Measurements from ENCODE around the gene TOM1L1. TPM values are rescaled to one million over a fixed set of nuclear protein-coding genes. Genes with fewer than 3 reads are reported as not detected.

Gene TOM1L1
- total RNA-seq, 1 experiment from 2014 or later, result 58.5 TPM

GRCh38 chr17:54944796-54945195 lies 44.1 kb downstream of the TOM1L1 start (continued):
- TF ChIP-seq E2F4 (CRISPR knock-in tag; IDR thresholded peaks at IDR 0.05; ENCODE audit: borderline replicate concordance, low read depth) (no peak), KAT7 (CRISPR knock-in tag; IDR thresholded peaks at IDR 0.05; ENCODE audit: borderline replicate concordance) (no peak), ZNF232 (CRISPR knock-in tag; IDR thresholded peaks at IDR 0.05) (no peak), ARID4B (CRISPR knock-in tag; IDR thresholded peaks at IDR 0.05; ENCODE audit: borderline replicate concordance) (no peak), ELF4 (CRISPR knock-in tag; IDR thresholded peaks at IDR 0.05; ENCODE audit: low read depth) (no peak), MAX (CRISPR knock-in tag; IDR thresholded peaks at IDR 0.05) (no peak), ATF1 (CRISPR knock-in tag; IDR thresholded peaks at IDR 0.05) (no peak), HMGA2 (CRISPR knock-in tag; IDR thresholded peaks at IDR 0.05) (no peak), IRF2 (CRISPR knock-in tag; IDR thresholded peaks at IDR 0.05; ENCODE audit: borderline replicate concordance, low read depth) (no peak), FOXP4 (CRISPR knock-in tag; IDR thresholded peaks at IDR 0.05) (no peak)

- H3K4me1 Mint-ChIP-seq, result no peaks in the 10 kb centered on the region
- H3K27me3 Mint-ChIP-seq (ENCODE audit: low read depth), result no peaks in the 10 kb centered on the region
- POLR2A ChIA-PET, result no interaction called here
- no peak for ATAC-seq
- H3K27ac Mint-ChIP-seq, result no peak overlapping the region
- DNase-seq (ENCODE audit: low spot score), result no peak
- no peak overlapping the region for H3K4me3 Mint-ChIP-seq
- no peaks in the 10 kb centered on the region for H3K9me3 Mint-ChIP-seq
- TF ChIP-seq JUN (CRISPR knock-in tag; IDR thresholded peaks at IDR 0.05) (no peak), SMAD4 (CRISPR knock-in tag; IDR thresholded peaks at IDR 0.05) (no peak), SP1 (CRISPR knock-in tag; conservative IDR thresholded peaks at IDR 0.05) (no peak), ZNF423 (CRISPR knock-in tag; IDR thresholded peaks at IDR 0.05) (no peak)
- peaks cover 49% of the 10 kb centered on the region for H3K36me3 Mint-ChIP-seq
- CTCF ChIA-PET, result no interaction called here
Measured at GRCh38 chr17:54945231-54945630, 44.6 kb downstream of the TOM1L1 start.

GRCh38 chr17:54945671-54946070 lies 45.0 kb downstream of the TOM1L1 start:
- H3K9me3 Mint-ChIP-seq, result no peaks in the 10 kb centered on the region
- CTCF ChIA-PET, result no interaction called here
- TF ChIP-seq ZBTB43 (CRISPR knock-in tag; IDR thresholded peaks at IDR 0.05) (no peak), CBFB (CRISPR knock-in tag; IDR thresholded peaks at IDR 0.05; ENCODE audit: low read depth) (no peak), FOXP1 (CRISPR knock-in tag; IDR thresholded peaks at IDR 0.05; ENCODE audit: borderline replicate concordance) (no peak), ZNF396 (CRISPR knock-in tag; IDR thresholded peaks at IDR 0.05; ENCODE audit: borderline replicate concordance) (no peak), MYBL2 (CRISPR knock-in tag; IDR thresholded peaks at IDR 0.05) (no peak), ARID4B (CRISPR knock-in tag; IDR thresholded peaks at IDR 0.05; ENCODE audit: borderline replicate concordance) (no peak)

More at GRCh38 chr17:54945671-54946070, 45.0 kb downstream of the TOM1L1 start:
- H3K27me3 Mint-ChIP-seq (ENCODE audit: low read depth), result no peaks in the 10 kb centered on the region
- peaks cover 53% of the 10 kb centered on the region for H3K36me3 Mint-ChIP-seq
- H3K27ac Mint-ChIP-seq, result no peak overlapping the region
- DNase-seq (ENCODE audit: low spot score), result no peak
- H3K4me1 Mint-ChIP-seq, result no peaks in the 10 kb centered on the region
- no peak overlapping the region for H3K4me3 Mint-ChIP-seq
- POLR2A ChIA-PET, result no interaction called here
- ATAC-seq, result no peak
